HCT116 (cell line): ENCODE results near the gene ZNF627.

Experiments
- CTCF ChIP-seq, 3 experiments: fragments of 200-600 bp in 1 of 3; sonication (generic) in 1 of 3; IDR thresholded peaks in 2 of 3; conservative IDR thresholded peaks in 1 of 3; 2 replicates each; pipeline ENCODE4 v1.5.1; 2012 to 2017; ENCODE audit warnings: low read depth in 2 of 3, low read length in 2 of 3, antibody characterized with exemption in 1 of 3, borderline replicate concordance in 1 of 3, control low read depth in 1 of 3, mild to moderate bottlenecking in 1 of 3, mixed read lengths in 1 of 3, mixed run types in 1 of 3, moderate library complexity in 1 of 3; ENCODE audit not compliant: insufficient read depth in 1 of 3
- EGR1 ChIP-seq: IDR thresholded peaks from 2 replicates; pipeline ENCODE4 v1.6.1; 2012; ENCODE audit warnings: low read depth
- POLR2AphosphoS5 ChIP-seq: IDR thresholded peaks from 2 replicates; pipeline ENCODE4 v1.6.1; 2011; ENCODE audit warnings: mild to moderate bottlenecking, low read depth, low read length, moderate library complexity
- REST ChIP-seq: IDR thresholded peaks from 2 replicates; pipeline ENCODE4 v1.6.1; 2012; ENCODE audit warnings: low read depth
- SRF ChIP-seq: IDR thresholded peaks from 2 replicates; pipeline ENCODE4 v1.6.1; 2012; ENCODE audit warnings: low read depth

GRCh38 chr19:11594084-11594483 lies 3.2 kb upstream of the ZNF627 start:
- TF ChIP-seq POLR2AphosphoS5 (no peak), CTCF (IDR thresholded peaks at IDR 0.05 in 2 of 3, conservative IDR thresholded peaks at IDR 0.05 in 1 of 3; ENCODE audit: borderline replicate concordance in 1 of 3, insufficient read depth in 1 of 3, low read depth in 2 of 3, low read length in 2 of 3) (no peak), EGR1 (no peak), SRF (no peak), REST (no peak)
